ENCODE results near the gene PSD. TPM values are rescaled to one million over a fixed set of nuclear protein-coding genes. Genes with fewer than 3 reads are reported as not detected.

PSD gene
- polyA plus RNA-seq, 1 donor from 2014 or later = 2.8 TPM

GRCh38 chr10:102382871-102383270 lies 35.7 kb downstream of the PSD start:
- no peaks in the 10 kb centered on the region for H3K27me3 Mint-ChIP-seq
- no peak overlapping the region for H3K4me3 Mint-ChIP-seq
- H3K9me3 Mint-ChIP-seq = no peaks in the 10 kb centered on the region
- peaks cover 0 to 13% (median 4%) of the 10 kb centered on the region in 3 donors for H3K4me1 Mint-ChIP-seq
- H3K36me3 Mint-ChIP-seq = peaks cover 4% of the 10 kb centered on the region
- H3K27ac Mint-ChIP-seq = peak overlapping the region in 1 of 3 donors; percentile 23

DNA sequence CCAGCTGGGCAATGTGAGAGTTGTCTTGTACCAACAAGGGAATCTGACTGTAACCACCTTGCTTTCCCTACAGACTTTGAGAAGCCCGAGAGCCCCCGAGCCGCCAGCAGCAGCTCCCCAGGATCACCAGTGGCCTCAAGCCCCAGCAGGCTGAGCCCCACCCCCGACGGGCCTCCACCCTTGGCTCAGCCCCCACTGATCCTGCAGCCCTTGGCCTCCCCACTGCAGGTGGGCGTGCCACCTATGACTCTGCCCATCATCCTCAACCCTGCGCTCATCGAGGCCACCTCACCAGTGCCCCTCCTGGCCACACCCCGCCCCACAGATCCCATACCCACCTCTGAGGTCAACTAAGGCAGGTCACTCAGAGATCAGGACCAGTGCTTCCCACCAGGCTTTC lies 36.6 kb downstream of the PSD start:
- Mint-ChIP-seq H3K27ac (no peak overlapping the region), H3K4me3 (peak overlapping the region in 1 of 4 donors; percentile 70), H3K36me3 (peaks cover 4% of the 10 kb centered on the region), H3K4me1 (peaks cover 0 to 13% (median 4%) of the 10 kb centered on the region in 3 donors), H3K27me3 (no peaks in the 10 kb centered on the region), H3K9me3 (no peaks in the 10 kb centered on the region)

DNA sequence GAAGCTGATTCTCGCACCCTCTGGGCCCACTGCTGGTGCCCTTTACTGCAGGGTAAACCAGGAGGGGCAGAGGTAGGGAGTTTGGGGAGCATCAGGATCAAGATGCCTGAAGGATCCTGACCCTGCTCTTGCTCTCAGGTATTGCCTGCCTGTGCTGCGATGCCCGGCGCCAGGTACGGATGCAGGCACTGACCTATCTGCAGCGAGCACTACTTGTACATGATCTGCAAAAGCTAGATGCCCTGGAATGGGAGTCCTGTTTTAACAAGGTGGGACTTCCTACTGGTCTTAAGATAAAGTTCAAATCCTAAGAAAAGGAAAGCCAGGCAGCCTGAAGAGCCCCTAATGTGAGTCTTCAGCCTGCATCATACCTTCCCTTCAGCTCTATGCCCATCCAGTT lies 39.2 kb downstream of the PSD start:
- H3K36me3 Mint-ChIP-seq = peaks cover 4% of the 10 kb centered on the region
- no peaks in the 10 kb centered on the region for H3K27me3 Mint-ChIP-seq
- H3K4me3 Mint-ChIP-seq = no peak overlapping the region
- peak overlapping the region in 1 of 3 donors; percentile 76 for H3K27ac Mint-ChIP-seq
- no peaks in the 10 kb centered on the region for H3K9me3 Mint-ChIP-seq
- peaks cover 0 to 6% (median 4%) of the 10 kb centered on the region in 3 donors for H3K4me1 Mint-ChIP-seq

DNA sequence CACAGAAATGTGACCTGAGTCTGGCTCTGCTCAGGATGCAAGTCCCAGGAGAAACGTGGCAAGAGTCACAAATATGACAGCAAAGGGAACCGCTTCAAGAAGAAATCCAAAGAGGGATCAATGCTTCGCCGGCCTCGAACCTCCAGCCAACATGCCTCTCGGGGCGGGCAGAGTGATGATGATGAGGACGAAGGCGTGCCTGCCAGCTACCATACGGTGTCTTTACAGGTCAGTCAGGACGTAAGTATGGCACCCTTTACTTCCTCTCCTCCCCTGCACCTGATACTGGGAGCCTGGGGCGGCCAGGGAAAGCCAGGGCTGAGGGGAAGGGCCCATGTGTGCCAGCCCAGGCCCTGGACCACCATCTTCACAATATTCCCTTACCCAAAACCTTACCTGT lies 41.7 kb downstream of the PSD start:
- Mint-ChIP-seq H3K4me1 (no peaks in the 10 kb centered on the region), H3K27ac (peak overlapping the region in 1 of 3 donors; percentile 39), H3K4me3 (no peak overlapping the region), H3K27me3 (no peaks in the 10 kb centered on the region), H3K36me3 (peaks cover 4% of the 10 kb centered on the region), H3K9me3 (no peaks in the 10 kb centered on the region)

DNA sequence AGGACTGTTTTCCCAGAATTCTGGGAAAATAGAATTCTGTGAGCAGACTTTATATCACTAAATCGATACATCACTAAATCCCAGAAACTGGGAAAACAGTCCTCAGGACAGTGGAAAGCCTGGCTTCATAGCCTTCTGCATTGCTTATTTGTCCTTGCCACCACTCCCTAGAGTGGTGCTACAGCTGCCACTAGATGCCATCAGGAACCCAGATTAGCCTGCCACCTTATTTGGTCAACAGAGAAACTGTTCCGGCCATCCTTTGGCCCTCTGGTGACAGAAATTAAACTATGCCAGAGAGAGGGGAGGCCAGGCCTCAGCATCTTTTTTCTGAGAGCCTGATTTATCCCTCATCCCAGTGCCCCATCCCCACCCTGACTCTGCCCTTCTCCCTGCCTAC lies 42.7 kb downstream of the PSD start:
- no peaks in the 10 kb centered on the region for H3K9me3 Mint-ChIP-seq
- peaks cover 5% of the 10 kb centered on the region for H3K36me3 Mint-ChIP-seq
- no peaks in the 10 kb centered on the region for H3K27me3 Mint-ChIP-seq
- H3K27ac Mint-ChIP-seq = no peak overlapping the region
- H3K4me3 Mint-ChIP-seq = no peak overlapping the region
- no peaks in the 10 kb centered on the region for H3K4me1 Mint-ChIP-seq

DNA sequence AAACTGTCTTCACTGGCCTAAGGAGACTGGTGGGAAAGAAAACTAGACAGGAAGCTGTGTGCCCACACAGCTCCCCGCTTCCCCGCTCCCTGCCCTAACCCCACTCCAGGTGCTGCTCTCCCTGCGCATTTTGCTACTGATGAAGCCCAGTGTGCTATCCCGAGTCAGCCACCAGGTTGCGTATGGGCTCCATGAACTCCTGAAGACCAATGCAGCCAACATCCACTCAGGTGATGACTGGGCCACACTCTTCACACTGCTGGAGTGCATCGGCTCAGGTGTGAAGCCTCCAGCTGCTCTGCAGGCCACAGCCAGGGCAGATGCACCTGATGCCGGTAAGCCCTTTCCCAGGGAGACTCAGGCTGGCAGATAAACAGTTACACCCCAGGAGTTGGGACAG lies 43.3 kb downstream of the PSD start:
- Mint-ChIP-seq H3K27me3 (no peaks in the 10 kb centered on the region), H3K27ac (no peak overlapping the region), H3K9me3 (no peaks in the 10 kb centered on the region), H3K4me1 (no peaks in the 10 kb centered on the region), H3K4me3 (no peak overlapping the region), H3K36me3 (peaks cover 9% of the 10 kb centered on the region)

DNA sequence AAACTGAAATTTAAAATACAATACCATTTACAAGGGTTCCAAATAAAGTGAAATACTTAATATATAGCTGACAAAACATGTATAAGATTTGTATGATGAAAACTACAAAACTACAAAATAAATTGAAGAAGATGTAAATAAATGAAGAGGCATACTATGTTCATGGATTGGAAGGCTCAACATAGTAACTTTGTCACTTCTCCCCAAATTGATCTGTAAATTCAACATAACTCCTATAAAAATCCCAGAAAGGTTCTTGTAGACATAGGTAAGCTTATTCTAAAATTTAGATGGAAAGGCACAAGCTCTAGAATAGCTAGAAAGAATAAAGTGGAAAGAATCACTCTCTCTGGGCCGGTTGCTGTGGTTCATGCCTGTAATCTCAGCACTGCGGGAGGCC lies 47.3 kb downstream of the PSD start:
- no peak overlapping the region for H3K4me3 Mint-ChIP-seq
- no peaks in the 10 kb centered on the region for H3K4me1 Mint-ChIP-seq
- H3K36me3 Mint-ChIP-seq = peaks cover 21% of the 10 kb centered on the region
- H3K9me3 Mint-ChIP-seq = no peaks in the 10 kb centered on the region
- H3K27me3 Mint-ChIP-seq = no peaks in the 10 kb centered on the region
- H3K27ac Mint-ChIP-seq = no peak overlapping the region

DNA sequence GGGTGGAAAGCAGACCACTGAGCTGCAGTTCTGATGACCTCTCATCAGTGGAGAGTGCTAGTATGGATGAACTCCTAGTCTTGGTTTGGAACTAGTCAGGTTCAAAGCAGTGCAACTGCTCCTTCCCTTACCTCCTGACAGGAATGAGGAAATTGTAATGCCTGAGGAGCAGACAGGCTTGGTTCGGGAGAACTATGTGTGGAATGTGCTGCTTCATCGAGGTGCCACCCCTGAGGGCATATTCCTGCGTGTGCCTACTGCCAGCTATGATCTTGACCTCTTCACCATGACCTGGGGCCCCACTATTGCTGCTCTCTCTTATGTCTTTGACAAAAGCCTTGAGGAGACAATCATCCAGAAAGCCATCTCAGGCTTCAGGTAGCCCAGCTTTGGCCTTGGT lies 50.5 kb downstream of the PSD start:
- Mint-ChIP-seq H3K4me3 (no peak overlapping the region), H3K9me3 (no peaks in the 10 kb centered on the region), H3K27ac (no peak overlapping the region), H3K36me3 (peaks cover 26% of the 10 kb centered on the region), H3K27me3 (no peaks in the 10 kb centered on the region), H3K4me1 (no peaks in the 10 kb centered on the region)

GRCh38 chr10:102367441-102367840 lies 51.1 kb downstream of the PSD start:
- no peak overlapping the region for H3K27ac Mint-ChIP-seq
- H3K36me3 Mint-ChIP-seq = peaks cover 29% of the 10 kb centered on the region
- H3K9me3 Mint-ChIP-seq = no peaks in the 10 kb centered on the region
- no peaks in the 10 kb centered on the region for H3K27me3 Mint-ChIP-seq
- no peaks in the 10 kb centered on the region for H3K4me1 Mint-ChIP-seq
- no peak overlapping the region for H3K4me3 Mint-ChIP-seq

DNA sequence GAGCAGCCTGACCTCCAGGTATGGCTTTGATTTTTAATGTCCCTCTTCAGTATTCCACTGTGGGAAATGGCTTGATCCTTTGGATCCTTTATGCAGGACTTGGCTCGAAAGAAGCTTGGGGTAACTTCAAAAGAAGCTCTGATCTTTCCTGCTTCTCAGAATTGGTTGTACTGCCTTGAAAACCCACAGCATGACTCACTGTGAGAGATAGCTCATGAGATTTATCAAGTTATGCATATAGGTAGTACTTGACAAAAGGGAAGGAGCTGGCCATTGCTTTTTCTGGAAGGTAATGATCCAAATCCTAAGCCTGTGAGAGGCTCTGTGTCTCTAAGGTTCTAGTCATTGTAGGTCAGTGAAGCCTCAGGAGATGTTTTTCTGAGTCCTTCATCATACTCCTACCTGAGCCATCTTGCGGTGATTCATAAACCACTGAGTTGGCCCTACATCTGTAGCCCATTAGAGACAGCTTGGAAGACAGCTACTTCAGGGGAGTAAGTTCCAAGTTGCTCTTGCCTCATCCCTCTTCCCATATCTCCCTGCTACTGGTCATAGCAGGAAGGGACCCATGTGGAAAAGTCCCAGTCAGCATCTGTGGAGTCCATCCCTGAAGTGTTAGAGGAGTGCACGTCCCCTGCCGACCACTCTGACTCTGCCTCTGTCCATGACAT lies 59.7 kb downstream of the PSD start:
- Mint-ChIP-seq H3K4me3 (no peak overlapping the region), H3K27me3 (no peaks in the 10 kb centered on the region), H3K27ac (no peak overlapping the region), H3K4me1 (peaks cover 1 to 4% (median 2%) of the 10 kb centered on the region in 3 donors), H3K36me3 (peaks cover 12% of the 10 kb centered on the region), H3K9me3 (no peaks in the 10 kb centered on the region)

- H3K27ac Mint-ChIP-seq = peak overlapping the region in 1 of 3 donors; percentile 39
- peaks cover 0 to 3% (median 2%) of the 10 kb centered on the region in 3 donors for H3K4me1 Mint-ChIP-seq
- H3K4me3 Mint-ChIP-seq = no peak overlapping the region
- H3K36me3 Mint-ChIP-seq = peaks cover 1% of the 10 kb centered on the region
- H3K27me3 Mint-ChIP-seq = no peaks in the 10 kb centered on the region
- H3K9me3 Mint-ChIP-seq = no peaks in the 10 kb centered on the region
These were observed 64.1 kb downstream of the PSD start for GRCh38 chr10:102354451-102354850.

Other genes starting within 250 kb of the PSD start
- not detected for gene ELOVL3, start 192.5 kb downstream of the PSD start, polyA plus RNA-seq
- not detected for gene PITX3, start 177.3 kb downstream of the PSD start, polyA plus RNA-seq
- 12.6 TPM for gene GBF1, start 173.3 kb downstream of the PSD start, polyA plus RNA-seq
- 42.8 TPM for gene NFKB2, start 23.1 kb downstream of the PSD start, polyA plus RNA-seq
- gene FBXL15, start 2.1 kb upstream of the PSD start, polyA plus RNA-seq = 40.5 TPM
- 51.8 TPM for gene CUEDC2, start 13.8 kb upstream of the PSD start, polyA plus RNA-seq
- gene C10orf95, start 32.8 kb upstream of the PSD start, polyA plus RNA-seq = 0.70 TPM
- 53.4 TPM for gene ACTR1A, start 83.9 kb upstream of the PSD start, polyA plus RNA-seq
- 5.0 TPM for gene SUFU, start 85.2 kb upstream of the PSD start, polyA plus RNA-seq
- gene TRIM8, start 225.7 kb upstream of the PSD start, polyA plus RNA-seq = 71.5 TPM